Stimulated activated CD4-positive, alpha-beta T cell treated with anti-CD3 and anti-CD28 coated beads, Interleukin-12 subunit alpha, Interleukin-12 subunit beta, amount 100 ng/mL, for 24 hours (primary cell): ENCODE results near the gene SP3.

Source experiments
- DNase-seq, 2 experiments: peaks; one replicate each; pipeline ENCODE4 v3.0.0-alpha.2; 2020; ENCODE audit warnings: low read depth in 2 of 2

Gene SP3

DNA sequence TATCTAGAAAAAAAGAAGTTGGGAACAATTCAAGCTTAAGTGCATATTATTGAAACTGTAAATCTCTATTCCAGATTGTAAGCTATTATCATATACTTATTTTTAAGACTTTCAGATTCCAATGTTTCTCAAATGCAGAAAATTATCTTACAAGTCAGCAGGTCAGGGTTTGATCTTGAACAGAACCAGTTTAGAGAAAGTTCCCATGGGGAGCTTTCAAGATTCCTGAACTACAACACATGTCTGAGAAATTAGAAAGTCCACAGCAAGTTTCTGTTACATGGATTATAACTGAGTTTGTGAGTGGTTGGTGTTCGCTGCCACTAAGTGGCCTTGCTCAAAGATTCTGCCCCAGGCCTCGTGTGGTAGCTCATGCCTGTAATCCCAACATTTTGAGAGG, 31.6 kb upstream of the SP3 start:
- no peak for DNase-seq

DNA sequence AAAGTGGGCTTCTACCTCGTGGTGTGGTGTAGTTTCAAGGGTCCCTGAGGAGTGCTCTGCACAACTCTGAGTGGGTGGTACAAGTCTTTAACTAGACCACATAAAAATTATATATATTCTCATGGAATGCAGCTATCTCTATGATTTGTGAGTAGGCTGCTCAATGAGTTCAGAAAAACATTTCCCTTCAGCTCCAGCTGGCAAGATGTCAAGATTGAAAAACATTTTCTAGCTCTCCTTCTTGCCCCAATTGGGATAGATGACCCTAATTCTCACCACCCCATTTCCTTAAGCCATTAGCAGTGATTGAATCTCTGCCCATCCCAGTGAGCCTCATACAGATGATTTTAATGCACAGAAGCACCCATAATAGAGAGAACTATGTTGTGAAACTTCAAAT, 28.3 kb upstream of the SP3 start:
- no peak for DNase-seq

GRCh38 chr2:173991856-173992588, 26.8 kb upstream of the SP3 start:
- DNase-seq: no peak

- no peak for DNase-seq
Measured at GRCh38 chr2:173990970-173991819, 26.0 kb upstream of the SP3 start.

DNA sequence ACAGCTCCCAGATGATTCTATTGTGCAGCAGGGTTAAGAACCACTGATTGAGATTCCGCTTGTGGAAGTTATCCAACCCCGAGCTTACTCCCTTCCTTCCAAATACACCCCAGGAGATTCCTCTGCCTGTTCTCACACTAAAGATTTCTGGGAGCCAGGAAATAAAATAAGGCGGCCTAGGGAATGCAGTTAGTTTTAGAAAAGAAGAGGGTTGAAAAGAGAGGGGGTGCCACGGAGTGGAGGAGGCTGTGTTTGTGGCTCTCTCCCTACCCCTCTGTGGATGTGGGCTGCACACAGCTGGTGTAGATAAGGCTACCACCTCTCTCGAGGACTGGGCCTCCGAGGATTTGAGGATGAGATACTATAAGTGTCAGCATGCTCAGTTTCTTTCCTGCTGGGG, 25.1 kb upstream of the SP3 start:
- no peak for DNase-seq

- no peak for DNase-seq
Measured at GRCh38 chr2:173989884-173990215, 24.7 kb upstream of the SP3 start.

DNA sequence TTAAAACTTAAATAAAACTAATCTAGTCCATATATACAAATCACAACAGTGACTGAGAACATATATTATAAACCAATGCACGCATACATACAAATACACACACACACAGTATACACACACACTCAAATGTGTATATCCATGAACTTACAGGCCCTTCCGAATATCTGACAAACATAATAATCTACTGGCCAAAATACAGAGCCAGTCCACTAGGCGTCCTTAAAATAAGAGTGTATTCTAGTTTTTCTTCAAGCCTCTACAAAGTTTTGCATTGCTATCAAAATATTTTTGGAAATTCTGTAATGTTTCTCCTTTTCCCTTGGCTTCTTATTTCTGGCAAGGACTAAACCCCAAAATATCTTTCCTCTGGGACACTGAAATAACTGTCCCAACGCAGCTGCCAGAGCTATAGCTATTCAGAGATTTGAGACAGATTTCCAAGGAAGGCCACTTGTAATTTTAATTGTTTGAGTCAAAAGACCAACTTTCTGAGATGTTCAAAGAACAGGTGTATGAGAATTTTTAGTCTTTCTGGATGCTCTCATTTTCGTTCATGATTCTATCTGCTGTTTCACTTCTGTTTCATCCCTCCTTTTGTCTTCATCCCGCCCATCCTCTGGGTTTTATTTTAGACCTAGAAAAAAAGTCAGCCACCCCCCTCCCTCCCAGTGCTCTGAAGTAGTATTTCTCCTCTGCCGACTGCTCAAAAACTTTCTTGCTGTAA, 24.1 kb upstream of the SP3 start:
- DNase-seq: no peak

GRCh38 chr2:173986805-173987204, 21.6 kb upstream of the SP3 start:
- no peak for DNase-seq

DNA sequence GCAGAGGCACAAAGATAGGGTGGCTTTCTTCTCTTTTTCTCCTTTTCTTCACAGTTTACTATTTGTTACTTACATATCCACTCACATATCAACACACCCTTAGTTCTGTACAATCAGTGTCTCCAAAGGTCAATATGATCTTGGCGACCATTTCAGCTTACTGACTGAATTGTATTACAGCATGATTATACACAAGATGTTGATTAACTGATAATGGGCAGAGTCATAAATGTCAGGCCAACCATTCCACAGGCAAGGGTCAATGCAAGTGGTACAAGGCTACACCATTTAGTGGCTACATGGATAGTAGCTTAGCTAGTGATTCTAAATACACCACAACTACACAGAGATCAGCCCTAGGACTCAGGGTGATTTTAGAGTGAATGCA, 20.4 kb upstream of the SP3 start:
- no peak for DNase-seq

DNA sequence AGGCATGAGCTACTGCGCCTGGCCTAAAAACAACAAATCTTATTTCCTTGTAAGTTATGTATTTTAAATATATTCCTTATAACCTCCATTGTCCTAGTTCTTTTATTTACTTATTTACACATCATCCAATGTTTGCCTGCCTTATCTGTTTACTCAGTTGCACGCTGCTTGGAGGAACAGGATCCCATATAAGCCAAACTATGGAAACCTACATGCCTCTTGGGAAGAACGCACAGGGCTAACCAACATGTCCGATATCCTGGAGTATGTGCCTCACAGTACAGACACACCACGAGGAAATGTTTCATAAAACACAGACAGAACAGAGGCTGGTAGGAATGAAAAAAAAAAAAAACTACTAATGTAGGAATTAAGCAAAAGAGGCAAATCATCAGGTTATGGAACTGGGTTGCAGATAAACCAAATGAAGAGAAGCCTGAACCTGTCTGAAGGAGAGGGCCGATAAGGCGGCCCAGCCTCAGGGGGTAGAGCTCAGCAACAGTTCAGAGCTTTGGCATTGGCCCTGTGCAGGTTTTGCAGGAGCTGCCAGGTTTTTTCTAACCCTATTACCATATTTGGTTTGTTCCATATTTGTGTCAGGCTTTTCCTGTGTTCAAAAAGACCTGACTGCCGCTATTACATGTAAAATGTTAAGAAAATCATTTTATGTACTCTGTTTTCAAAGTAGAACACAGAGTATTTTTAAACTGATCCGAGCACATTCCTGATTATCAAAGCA, 19.9 kb upstream of the SP3 start:
- DNase-seq: no peak

- no peak for DNase-seq
Measured at GRCh38 chr2:173983391-173983871, 18.3 kb upstream of the SP3 start.

GRCh38 chr2:173982918-173983317, 17.7 kb upstream of the SP3 start:
- DNase-seq: no peak

- DNase-seq: no peak
Measured at GRCh38 chr2:173982182-173982714, 17.1 kb upstream of the SP3 start.

DNA sequence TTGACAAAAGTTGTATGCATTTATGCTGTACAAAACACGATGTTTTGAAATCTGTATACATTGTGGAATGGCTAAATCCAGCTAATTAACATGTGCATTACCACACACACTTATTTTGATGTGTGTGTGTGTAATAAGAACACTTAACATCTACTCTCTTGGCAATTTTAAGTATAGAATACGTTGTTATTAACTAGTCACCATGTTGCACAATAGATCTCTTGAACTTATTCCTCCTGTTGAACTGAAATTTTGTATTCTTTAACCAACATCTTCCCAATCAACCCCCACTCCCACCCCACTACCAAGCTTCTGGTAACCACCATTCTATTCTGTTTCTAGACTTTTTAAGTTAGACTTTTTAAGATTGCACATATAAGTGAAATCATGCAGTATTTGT, 16.3 kb upstream of the SP3 start:
- no peak for DNase-seq

DNA sequence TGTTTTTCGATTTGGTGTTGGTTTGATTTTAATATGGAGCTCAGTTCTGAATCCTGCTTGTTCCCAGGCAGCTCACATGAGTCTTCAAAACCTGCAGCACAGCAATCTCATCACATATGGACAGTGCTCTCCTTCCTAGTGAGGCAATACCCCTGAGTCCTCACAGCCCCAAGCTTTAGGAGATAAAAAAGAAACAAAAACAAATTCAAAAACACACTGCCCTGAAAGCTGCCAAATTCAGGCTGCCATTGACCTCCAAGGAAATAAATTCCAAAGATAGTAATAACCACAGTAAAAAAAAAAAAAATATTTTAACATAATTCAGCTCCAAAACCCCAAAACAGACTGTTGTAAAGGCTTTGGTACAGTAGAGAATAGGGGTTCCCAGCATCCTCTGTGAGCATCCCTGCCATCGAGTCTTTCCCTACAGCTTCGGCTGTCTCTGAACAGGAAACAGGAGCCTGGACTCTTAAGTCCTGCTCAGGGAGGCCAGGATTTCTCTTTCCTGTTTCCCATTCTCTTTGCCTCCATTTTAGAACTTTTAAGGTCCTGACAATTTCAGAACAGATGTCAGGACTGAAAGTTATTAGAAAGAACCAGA, 14.7 kb upstream of the SP3 start:
- no peak for DNase-seq

DNA sequence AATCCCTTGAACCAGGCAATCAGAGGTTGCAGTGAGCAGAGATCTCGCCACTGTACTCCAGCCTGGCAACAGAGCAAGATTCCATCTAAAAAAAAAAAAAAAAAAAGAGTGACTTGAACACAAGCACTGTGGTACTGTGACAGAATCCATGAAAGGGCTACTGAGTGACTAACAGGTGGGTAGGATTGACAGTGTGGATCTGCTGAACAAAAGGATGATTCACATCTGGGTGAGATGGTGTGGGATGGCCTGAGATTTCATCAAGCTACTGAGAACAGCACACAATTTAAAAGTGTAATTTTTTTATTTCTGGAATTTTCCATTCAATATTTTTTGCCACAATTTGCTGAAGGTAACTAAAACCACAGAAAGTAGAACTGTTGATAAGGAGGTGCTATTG, 13.3 kb upstream of the SP3 start:
- no peak for DNase-seq

- no peak for DNase-seq
Measured at GRCh38 chr2:173972636-173973035, 7.5 kb upstream of the SP3 start.

DNA sequence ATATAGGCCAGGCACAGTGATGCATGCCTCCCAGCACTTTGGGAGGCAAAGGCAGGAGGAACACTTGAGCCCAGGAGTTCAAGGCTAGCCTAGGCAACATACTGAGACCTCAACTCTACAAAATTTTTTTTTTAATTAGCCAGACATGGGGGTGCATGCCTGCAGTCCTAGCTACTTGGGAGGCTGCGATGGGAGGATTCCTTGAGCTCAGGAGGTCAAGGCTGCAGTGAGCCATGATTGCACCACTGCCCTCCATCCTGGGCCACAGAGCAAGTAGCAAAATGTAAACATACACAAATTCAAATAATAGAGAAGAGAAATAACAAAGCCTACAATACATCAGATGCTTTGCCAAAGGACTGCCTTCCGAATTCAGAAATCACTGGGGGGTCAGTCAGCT, 7.0 kb upstream of the SP3 start:
- no peak for DNase-seq

- DNase-seq: no peak
Measured at GRCh38 chr2:173970516-173970924, 5.3 kb upstream of the SP3 start.

DNA sequence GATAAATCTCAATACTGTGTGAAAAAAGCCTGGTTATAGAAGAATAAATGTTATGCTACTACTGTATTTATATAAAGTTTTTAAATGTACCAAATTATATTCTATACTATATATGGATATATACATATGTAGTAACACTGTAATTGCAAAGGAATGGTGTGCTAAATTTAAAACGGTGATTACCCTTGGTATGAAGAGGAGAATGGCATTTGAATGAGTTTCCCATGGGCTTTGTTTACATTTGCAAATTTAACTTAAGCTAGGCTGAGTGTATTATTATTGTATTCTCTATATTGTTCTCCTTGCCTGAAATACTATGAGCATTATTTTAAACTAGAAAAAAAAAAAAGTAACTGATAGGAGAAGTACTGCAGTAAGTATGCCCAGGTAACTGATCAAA, 4.7 kb upstream of the SP3 start:
- no peak for DNase-seq

DNA sequence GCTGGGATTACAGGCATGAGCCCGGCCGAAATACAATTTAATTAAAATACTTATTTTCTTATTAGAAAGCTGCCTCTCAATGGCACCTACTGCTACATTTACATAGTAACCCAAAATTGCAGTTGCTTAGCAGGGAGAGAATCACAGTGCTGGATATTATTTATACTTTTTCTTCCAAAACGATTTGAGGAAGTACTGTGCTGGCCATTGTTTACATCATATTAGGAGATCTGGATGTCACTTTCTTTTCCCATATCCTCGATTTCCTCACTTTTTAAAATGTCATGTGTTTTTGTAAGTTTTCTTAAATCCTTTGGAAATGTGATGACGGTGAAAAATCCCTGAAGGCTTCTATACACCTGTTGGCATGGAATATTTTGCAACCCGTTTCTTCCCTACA, 3.4 kb upstream of the SP3 start:
- DNase-seq: no peak
